ENCODE measurements around the gene GPC6. TPM values are rescaled to one million over a fixed set of nuclear protein-coding genes. Genes with fewer than 3 reads are reported as not detected.
"Not testable (repeated sequence)": the region's sequence is repeated elsewhere in the genome, so short reads cannot be mapped to it uniquely, and the experiment has no call there.

GPC6 gene
- total RNA-seq, 1 donor from 2014 or later, result not detected

DNA sequence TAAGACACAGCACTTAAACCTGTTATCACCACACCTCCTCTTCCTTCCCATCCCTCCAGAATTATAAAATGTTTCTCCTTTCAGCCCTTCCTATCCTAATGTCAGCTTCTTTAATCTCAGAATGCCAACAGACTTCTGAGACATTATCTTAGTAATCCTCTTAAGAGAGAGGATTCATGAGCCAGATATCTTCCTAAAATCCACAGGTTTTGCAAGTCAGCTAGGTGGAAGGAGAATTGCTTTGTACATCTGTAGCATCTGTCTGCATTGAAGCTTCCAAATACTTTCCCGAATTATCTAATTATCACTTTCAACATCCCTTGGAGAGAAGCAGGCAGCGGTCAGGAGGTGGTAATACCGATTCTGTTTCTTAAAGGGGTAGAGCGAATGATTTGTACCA lies 1073.8 kb downstream of the GPC6 start:
- intact Hi-C loops (cut with micrococcal nuclease), result no loop called here
- H3K27me3 Mint-ChIP-seq (ENCODE audit: insufficient read depth), result peaks cover 2% of the 10 kb centered on the region
- H3K4me3 Mint-ChIP-seq, result no peak overlapping the region
- peaks cover 13% of the 10 kb centered on the region for H3K4me1 Mint-ChIP-seq (ENCODE audit: low read depth)
- no peak for DNase-seq (ENCODE audit: low spot score)
- H3K27ac Mint-ChIP-seq, result no peak overlapping the region
- no peaks in the 10 kb centered on the region for H3K36me3 Mint-ChIP-seq (ENCODE audit: low read depth)
- no peaks in the 10 kb centered on the region for H3K9me3 Mint-ChIP-seq

DNA sequence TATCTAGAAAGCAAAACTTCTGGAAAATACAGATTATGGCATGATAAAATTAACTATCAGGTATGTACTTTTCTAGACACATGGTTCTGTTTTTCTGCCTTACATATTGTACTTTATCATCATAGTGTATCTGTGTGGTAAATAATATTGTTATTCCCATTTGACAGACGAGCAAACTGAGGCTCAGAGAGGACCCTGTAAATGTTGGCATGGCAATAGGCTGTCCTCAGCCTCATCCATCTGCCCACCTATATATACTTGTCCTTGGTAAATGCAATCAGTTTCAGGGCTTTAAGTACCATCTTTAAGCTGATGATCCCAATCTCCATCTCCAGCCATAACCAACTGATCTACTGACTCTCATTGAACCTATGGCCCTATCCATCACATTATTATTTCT lies 1074.9 kb downstream of the GPC6 start:
- intact Hi-C loops (cut with micrococcal nuclease), result no loop called here
- Mint-ChIP-seq H3K27me3 (ENCODE audit: insufficient read depth) (peaks cover 4% of the 10 kb centered on the region), H3K9me3 (no peaks in the 10 kb centered on the region), H3K27ac (no peak overlapping the region), H3K36me3 (ENCODE audit: low read depth) (no peaks in the 10 kb centered on the region), H3K4me1 (ENCODE audit: low read depth) (peaks cover 13% of the 10 kb centered on the region), H3K4me3 (no peak overlapping the region)
- no peak for DNase-seq (ENCODE audit: low spot score)

DNA sequence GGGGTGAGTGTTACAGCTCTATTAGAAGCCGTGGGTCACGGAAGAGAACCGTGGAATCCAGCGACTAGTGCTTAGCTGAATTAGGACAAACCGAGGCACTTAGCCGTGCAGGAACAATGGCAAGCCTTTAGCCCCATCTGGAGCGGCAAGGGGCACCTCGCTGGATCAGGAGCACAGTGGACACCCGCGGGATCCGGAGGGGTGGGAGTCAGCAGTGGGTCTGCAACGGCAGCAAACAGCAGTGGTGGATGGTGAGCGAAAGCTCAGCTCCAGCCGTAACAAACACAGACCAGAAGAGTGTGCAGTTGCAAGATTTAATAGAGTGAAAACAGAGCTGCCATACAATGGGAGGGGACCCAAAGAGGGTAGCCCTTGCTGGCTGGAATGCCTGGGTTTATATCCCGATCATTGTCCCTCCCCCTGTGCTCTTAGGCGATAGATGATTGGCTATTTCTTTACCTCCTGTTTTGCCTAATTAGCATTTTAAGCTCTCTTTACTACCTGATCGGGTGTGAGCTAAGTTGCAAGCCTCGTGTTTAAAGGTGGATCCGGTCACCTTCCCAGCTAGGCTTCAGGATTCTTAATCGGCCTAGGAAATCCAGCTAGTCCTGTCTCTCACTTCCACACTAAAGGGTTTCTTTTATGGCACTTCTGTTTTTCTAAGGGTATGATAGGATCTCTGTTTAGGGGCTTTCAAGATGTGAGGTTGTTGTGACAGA lies 1076.4 kb downstream of the GPC6 start:
- DNase-seq (ENCODE audit: low spot score); H3K4me3 Mint-ChIP-seq; H3K36me3 Mint-ChIP-seq (ENCODE audit: low read depth); intact Hi-C loops (cut with micrococcal nuclease); H3K27me3 Mint-ChIP-seq (ENCODE audit: insufficient read depth); H3K27ac Mint-ChIP-seq; H3K9me3 Mint-ChIP-seq: not testable (repeated sequence)
- H3K4me1 Mint-ChIP-seq (ENCODE audit: low read depth), result peaks cover 13% of the 10 kb centered on the region

DNA sequence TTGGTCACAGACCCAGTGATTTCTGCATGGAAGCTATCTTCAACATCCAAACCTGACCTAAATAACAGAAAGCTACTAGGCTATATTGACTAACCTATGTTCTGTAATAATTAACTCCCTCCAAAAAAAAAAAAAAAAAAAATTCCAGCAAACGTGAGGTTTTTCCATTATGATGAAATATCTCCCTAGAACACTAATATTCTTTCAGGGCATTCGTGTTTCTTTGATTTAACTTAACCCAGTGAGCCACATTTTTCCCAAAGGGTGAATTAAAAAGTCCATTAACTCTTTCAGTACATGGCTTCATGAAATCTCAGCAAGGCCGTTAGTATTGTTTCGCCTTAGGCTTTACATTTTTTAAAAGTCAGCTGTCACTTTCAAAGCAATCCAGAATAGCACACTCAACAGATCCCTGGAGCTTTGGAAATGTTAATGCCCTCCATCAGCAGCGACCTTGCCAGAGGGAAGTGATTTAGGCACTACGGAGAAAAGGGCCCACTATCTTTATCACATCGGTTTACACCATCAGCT lies 1077.1 kb downstream of the GPC6 start:
- intact Hi-C loops (cut with micrococcal nuclease), result no loop called here
- H3K9me3 Mint-ChIP-seq, result no peaks in the 10 kb centered on the region
- H3K4me3 Mint-ChIP-seq, result no peak overlapping the region
- no peak overlapping the region for H3K27ac Mint-ChIP-seq
- H3K27me3 Mint-ChIP-seq (ENCODE audit: insufficient read depth), result peaks cover 4% of the 10 kb centered on the region
- H3K36me3 Mint-ChIP-seq (ENCODE audit: low read depth), result no peaks in the 10 kb centered on the region
- DNase-seq (ENCODE audit: low spot score), result no peak
- peaks cover 13% of the 10 kb centered on the region for H3K4me1 Mint-ChIP-seq (ENCODE audit: low read depth)

DNA sequence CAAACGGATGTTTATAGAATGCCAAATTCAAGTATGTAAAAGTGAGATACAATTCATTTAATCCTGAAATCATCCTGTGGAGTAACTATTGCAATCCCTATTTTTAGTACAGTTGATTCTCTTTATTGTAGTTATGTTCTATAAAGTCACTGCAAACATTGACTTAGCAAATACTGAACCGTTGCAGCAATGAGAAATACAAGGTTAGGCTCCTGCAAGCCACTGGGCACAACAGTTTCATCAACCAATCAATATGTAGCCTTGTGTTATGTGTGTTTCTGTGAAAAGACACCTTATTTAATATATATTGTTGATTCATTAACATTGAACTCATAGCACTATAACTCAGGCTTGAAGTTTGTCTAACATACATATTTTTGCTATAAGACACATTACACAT lies 1078.4 kb downstream of the GPC6 start:
- Mint-ChIP-seq H3K9me3 (no peaks in the 10 kb centered on the region), H3K4me3 (no peak overlapping the region), H3K36me3 (ENCODE audit: low read depth) (peaks cover 2% of the 10 kb centered on the region), H3K27me3 (ENCODE audit: insufficient read depth) (peaks cover 4% of the 10 kb centered on the region), H3K4me1 (ENCODE audit: low read depth) (peaks cover 13% of the 10 kb centered on the region), H3K27ac (no peak overlapping the region)
- no peak for DNase-seq (ENCODE audit: low spot score)
- intact Hi-C loops (cut with micrococcal nuclease), result no loop called here

DNA sequence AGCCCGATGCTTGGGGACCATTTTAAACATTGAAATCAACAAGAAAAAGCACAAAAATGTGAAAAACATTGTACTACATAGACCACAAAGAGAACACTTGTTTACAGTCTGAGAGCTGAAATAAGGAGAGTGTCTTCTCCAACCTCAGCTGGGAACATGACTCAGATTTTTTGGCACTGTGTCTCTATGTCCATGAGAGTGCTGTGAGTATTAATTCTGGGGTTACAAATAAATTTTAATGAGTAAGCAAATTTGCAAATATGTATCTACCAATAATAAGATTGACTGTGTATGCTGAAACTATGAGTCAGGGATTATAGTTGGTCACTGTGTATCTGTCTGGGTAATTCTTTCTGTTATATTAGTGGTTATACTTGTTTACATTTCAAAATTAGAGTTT lies 1078.9 kb downstream of the GPC6 start:
- Mint-ChIP-seq H3K4me1 (ENCODE audit: low read depth) (peaks cover 13% of the 10 kb centered on the region), H3K4me3 (no peak overlapping the region), H3K9me3 (no peaks in the 10 kb centered on the region), H3K27ac (no peak overlapping the region), H3K36me3 (ENCODE audit: low read depth) (peaks cover 2% of the 10 kb centered on the region), H3K27me3 (ENCODE audit: insufficient read depth) (peaks cover 4% of the 10 kb centered on the region)
- DNase-seq (ENCODE audit: low spot score), result no peak
- intact Hi-C loops (cut with micrococcal nuclease), result no loop called here

DNA sequence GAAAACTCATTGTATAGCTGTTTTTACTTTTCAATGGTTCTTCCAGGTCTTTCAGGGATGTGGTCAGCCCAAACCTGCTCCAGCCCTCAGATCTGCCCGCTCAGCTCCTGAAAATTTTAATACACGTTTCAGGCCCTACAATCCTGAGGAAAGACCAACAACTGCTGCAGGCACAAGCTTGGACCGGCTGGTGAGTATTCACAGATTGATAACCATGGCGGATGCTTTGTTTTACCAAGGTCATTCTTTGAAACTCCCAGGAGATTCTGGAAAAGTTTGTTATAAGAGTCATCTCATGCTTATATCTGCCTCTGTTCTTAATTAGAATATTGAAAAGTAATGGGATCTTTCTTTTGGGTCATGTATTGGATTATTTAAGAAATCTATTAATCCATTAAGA lies 1079.3 kb downstream of the GPC6 start:
- H3K36me3 Mint-ChIP-seq (ENCODE audit: low read depth), result peaks cover 2% of the 10 kb centered on the region
- no peak for DNase-seq (ENCODE audit: low spot score)
- intact Hi-C loops (cut with micrococcal nuclease), result no loop called here
- no peak overlapping the region for H3K4me3 Mint-ChIP-seq
- H3K4me1 Mint-ChIP-seq (ENCODE audit: low read depth), result peaks cover 13% of the 10 kb centered on the region
- H3K27me3 Mint-ChIP-seq (ENCODE audit: insufficient read depth), result peaks cover 3% of the 10 kb centered on the region
- no peaks in the 10 kb centered on the region for H3K9me3 Mint-ChIP-seq
- H3K27ac Mint-ChIP-seq, result no peak overlapping the region

DNA sequence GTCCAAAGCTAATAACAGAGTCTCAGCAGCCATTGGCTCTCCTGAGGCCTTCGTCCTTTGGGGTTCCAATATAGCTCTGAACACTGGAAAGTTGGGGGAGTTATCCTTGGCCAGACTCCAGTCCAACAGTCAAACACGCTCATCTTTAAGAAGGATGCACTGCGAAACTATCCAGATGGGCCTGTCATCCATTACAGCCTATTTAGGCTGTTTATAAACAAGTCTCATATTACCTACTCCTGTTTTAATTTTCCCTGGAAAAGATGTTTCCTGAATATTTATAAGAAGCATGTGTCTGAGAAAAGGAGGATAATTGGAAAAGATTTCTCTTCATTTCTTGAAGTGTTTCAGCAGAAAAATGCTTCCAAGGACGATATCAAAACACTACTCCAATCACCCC lies 1082.2 kb downstream of the GPC6 start:
- Mint-ChIP-seq H3K9me3 (no peaks in the 10 kb centered on the region), H3K4me1 (ENCODE audit: low read depth) (peaks cover 27% of the 10 kb centered on the region), H3K27me3 (ENCODE audit: insufficient read depth) (peaks cover 3% of the 10 kb centered on the region), H3K36me3 (ENCODE audit: low read depth) (peaks cover 2% of the 10 kb centered on the region), H3K27ac (no peak overlapping the region), H3K4me3 (no peak overlapping the region)
- intact Hi-C loops (cut with micrococcal nuclease), result no loop called here
- DNase-seq (ENCODE audit: low spot score), result no peak

DNA sequence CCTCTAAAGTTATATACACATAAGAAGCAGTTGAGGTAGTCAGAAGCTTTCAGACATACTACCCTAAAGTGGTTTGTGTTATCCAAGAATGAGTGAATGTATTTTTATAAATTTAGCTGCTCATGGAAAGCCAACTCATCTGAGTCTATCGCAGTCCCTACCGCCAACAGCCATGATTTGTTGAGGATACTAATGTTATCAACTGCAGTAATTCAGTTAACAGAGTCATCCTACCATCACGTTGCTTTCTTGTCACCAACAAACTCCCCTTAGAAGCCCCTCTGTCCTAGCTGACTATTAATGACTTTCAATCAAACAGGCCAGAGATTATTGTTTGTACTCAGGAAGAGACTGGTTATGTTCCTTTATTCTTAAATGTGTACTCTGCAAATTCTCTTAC lies 1083.0 kb downstream of the GPC6 start:
- Mint-ChIP-seq H3K36me3 (ENCODE audit: low read depth) (peaks cover 2% of the 10 kb centered on the region), H3K27ac (no peak overlapping the region), H3K4me1 (ENCODE audit: low read depth) (peaks cover 22% of the 10 kb centered on the region), H3K27me3 (ENCODE audit: insufficient read depth) (peaks cover 3% of the 10 kb centered on the region), H3K4me3 (no peak overlapping the region), H3K9me3 (no peaks in the 10 kb centered on the region)
- DNase-seq (ENCODE audit: low spot score), result no peak
- intact Hi-C loops (cut with micrococcal nuclease), result no loop called here

DNA sequence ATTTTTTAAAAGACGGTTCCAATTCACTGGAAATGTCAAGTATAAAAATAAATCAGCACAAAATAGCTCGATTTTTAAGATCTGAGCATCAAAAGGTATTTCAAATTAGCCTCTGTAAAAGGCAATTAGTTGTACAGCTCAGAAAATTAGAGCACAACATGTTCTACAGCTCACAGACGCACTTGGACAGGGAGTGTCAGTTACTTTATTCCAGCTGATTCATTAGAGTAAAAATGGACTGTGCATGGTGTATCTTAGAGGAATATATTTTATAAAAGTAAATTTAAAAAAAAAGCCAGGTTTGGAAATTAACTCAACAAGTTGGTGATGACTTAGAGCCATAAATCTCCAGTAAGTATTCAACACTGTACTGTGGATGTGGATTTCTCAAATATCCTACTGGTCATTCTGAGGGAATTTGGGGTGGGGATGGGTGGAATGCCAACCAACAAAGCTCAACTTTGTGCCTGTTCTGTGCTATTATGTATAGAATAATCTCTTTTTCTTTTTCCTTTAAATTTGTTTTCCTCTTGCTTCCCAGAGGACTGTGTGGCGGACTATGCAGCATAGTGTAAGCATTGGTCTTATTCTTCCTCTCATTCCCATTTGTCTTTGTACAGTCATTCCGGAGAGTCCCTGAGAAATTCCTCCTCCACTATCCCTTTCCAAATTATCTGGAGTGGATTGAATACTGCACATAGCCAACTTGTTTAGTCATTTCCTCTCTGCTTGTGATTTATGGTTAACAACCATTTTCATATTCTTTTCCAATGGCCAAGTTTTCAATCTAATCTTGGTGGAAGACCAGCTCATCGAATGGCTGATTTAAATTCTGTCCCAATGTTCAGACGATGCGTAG lies 1083.6 kb downstream of the GPC6 start:
- DNase-seq (ENCODE audit: low spot score), result no peak
- peaks cover 3% of the 10 kb centered on the region for H3K9me3 Mint-ChIP-seq
- peaks cover 2% of the 10 kb centered on the region for H3K36me3 Mint-ChIP-seq (ENCODE audit: low read depth)
- intact Hi-C loops (cut with micrococcal nuclease), result no loop called here
- H3K27ac Mint-ChIP-seq, result no peak overlapping the region
- peaks cover 3% of the 10 kb centered on the region for H3K27me3 Mint-ChIP-seq (ENCODE audit: insufficient read depth)
- H3K4me3 Mint-ChIP-seq, result no peak overlapping the region
- H3K4me1 Mint-ChIP-seq (ENCODE audit: low read depth), result peaks cover 24% of the 10 kb centered on the region

DNA sequence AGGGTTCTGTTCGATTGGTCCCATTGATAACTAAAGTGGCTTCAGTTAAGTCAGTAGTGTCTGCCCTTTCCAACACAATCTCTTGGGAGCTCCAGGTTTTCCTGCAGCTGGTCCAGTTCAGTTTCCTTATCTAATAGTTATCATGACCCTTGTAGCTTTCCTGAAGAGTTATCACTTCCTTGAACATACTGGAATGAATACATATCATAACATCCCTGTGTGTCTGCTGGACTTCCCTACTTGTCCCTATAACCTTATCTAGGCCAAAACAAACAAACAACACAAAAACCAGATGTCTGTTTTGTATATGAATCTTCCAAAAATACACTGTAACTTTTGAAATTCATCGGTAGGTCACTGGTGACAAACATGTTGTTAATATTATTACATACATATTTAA lies 1085.3 kb downstream of the GPC6 start:
- Mint-ChIP-seq H3K4me1 (ENCODE audit: low read depth) (peaks cover 33% of the 10 kb centered on the region), H3K9me3 (peaks cover 9% of the 10 kb centered on the region), H3K36me3 (ENCODE audit: low read depth) (peaks cover 9% of the 10 kb centered on the region), H3K27ac (no peak overlapping the region), H3K4me3 (no peak overlapping the region), H3K27me3 (ENCODE audit: insufficient read depth) (no peaks in the 10 kb centered on the region)
- DNase-seq (ENCODE audit: low spot score), result no peak
- intact Hi-C loops (cut with micrococcal nuclease), result no loop called here

DNA sequence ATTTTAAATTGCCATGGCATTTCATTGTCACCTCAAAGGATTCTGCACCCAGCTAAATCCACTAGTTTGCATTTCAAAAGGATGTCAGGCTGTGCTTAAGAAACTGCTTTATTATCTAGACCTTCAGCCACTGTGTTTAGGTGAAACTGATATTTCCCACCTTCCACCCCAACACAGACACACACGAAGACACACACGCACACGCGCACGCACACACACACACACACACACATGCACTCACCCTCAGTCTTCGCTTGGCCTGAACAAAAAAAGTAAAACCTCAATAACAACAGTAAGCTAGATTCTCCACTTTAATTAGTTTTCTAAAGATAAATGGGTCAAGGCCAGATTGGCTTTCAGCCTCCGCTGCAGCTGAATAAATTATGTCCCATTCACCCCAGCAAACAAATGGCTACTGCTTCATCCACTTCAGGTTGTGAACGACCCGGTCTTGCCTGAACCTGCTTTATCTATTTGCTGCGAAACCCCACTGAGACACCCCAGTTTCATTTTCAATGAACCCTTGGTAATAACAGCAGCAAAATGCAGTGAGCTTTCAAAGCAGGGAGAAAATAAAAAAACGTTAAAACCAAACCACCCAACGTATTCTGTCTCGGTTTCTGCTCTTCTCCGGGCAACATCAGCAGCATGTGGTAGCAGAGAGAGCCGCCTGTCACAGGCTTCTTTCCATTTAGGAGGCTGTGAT lies 1086.1 kb downstream of the GPC6 start:
- peaks cover 10% of the 10 kb centered on the region for H3K9me3 Mint-ChIP-seq
- intact Hi-C loops (cut with micrococcal nuclease), result no loop called here
- H3K4me1 Mint-ChIP-seq (ENCODE audit: low read depth), result peaks cover 41% of the 10 kb centered on the region
- no peaks in the 10 kb centered on the region for H3K27me3 Mint-ChIP-seq (ENCODE audit: insufficient read depth)
- peaks cover 10% of the 10 kb centered on the region for H3K36me3 Mint-ChIP-seq (ENCODE audit: low read depth)
- no peak overlapping the region for H3K4me3 Mint-ChIP-seq
- no peak overlapping the region for H3K27ac Mint-ChIP-seq
- no peak for DNase-seq (ENCODE audit: low spot score)
